DOHH2 (cell line): ENCODE measurements around the gene ZBTB39.
"Not testable (repeated sequence)": the region's sequence is repeated elsewhere in the genome, so short reads cannot be mapped to it uniquely, and the experiment has no call there.

Source experiments
- H3F3A ChIP-seq: fragments of 200-600 bp; sonication (generic), shearing (Covaris generic); 2 replicates; pipeline ENCODE4 v1.6.0; 2016; ENCODE audit warnings: antibody characterized with exemption, mild to moderate bottlenecking; ENCODE audit not compliant: control insufficient read depth, insufficient read depth
- H3K27ac ChIP-seq: fragments of 200-600 bp; sonication (generic); 2 replicates; pipeline ENCODE4 v1.5.1; 2014; ENCODE audit warnings: low read depth, mild to moderate bottlenecking, low read length, moderate library complexity
- H3K27me3 ChIP-seq: fragments of 200-600 bp; sonication (generic); 2 replicates; pipeline ENCODE4 v1.6.1; 2014; ENCODE audit warnings: mild to moderate bottlenecking, low read length, mixed read lengths; ENCODE audit not compliant: control insufficient read depth
- H3K36me3 ChIP-seq: fragments of 200-600 bp; sonication (generic); 2 replicates; pipeline ENCODE4 v1.6.1; 2014; ENCODE audit warnings: mild to moderate bottlenecking, low read length, moderate library complexity, mixed read lengths; ENCODE audit not compliant: control insufficient read depth
- H3K4me1 ChIP-seq: fragments of 200-600 bp; sonication (generic); 2 replicates; pipeline ENCODE4 v1.6.1; 2014; ENCODE audit warnings: mild to moderate bottlenecking, low read length, mixed read lengths; ENCODE audit not compliant: control insufficient read depth
- H3K4me2 ChIP-seq: fragments of 200-600 bp; sonication (generic); 2 replicates; pipeline ENCODE4 v1.6.0; 2014; ENCODE audit warnings: mild to moderate bottlenecking, low read length, moderate library complexity
- H3K4me3 ChIP-seq: fragments of 200-600 bp; sonication (generic); 2 replicates; pipeline ENCODE4 v1.5.1; 2014; ENCODE audit warnings: mild to moderate bottlenecking, low read length, mixed read lengths
- H3K79me2 ChIP-seq: fragments of 200-600 bp; sonication (generic); 2 replicates; pipeline ENCODE4 v1.6.1; 2014; ENCODE audit warnings: mild to moderate bottlenecking, low read length, mixed read lengths; ENCODE audit not compliant: control insufficient read depth
- H3K9me2 ChIP-seq: fragments of 200-600 bp; sonication (generic); replicated peaks from 2 replicates; pipeline ENCODE4 v1.6.1; 2014; ENCODE audit warnings: mild to moderate bottlenecking, low read length, mixed read lengths; ENCODE audit not compliant: control insufficient read depth
- H3K9me3 ChIP-seq: fragments of 200-600 bp; sonication (generic); 2 replicates; pipeline ENCODE4 v1.6.1; 2014; ENCODE audit warnings: antibody characterized with exemption, low read length, mixed read lengths; ENCODE audit not compliant: control insufficient read depth, insufficient read depth
- H4K20me1 ChIP-seq: fragments of 200-600 bp; sonication (generic); 2 replicates; pipeline ENCODE4 v1.6.0; 2014; ENCODE audit warnings: low read depth, mild to moderate bottlenecking, antibody characterized with exemption, low read length, moderate library complexity; ENCODE audit not compliant: control insufficient read depth, insufficient read depth
- CTCF ChIP-seq: fragments of 200-600 bp; sonication (generic); IDR thresholded peaks from one replicate; pipeline ENCODE4 v1.5.1; 2014; ENCODE audit warnings: antibody characterized with exemption, mild to moderate bottlenecking, low read depth, low read length; ENCODE audit not compliant: poor library complexity, severe bottlenecking
- EZH2phosphoT487 ChIP-seq: fragments of 200-600 bp; sonication (generic); IDR thresholded peaks from 2 replicates; pipeline ENCODE4 v1.6.1; 2017; ENCODE audit warnings: borderline replicate concordance, mild to moderate bottlenecking, antibody characterized with exemption, low read length, moderate library complexity, mixed read lengths

Gene ZBTB39

GRCh38 chr12:56988207-56988739, 18.1 kb downstream of the ZBTB39 start:
- H3F3A ChIP-seq, result no peaks in the 10 kb centered on the region
- no peak overlapping the region for H3K4me3 ChIP-seq
- TF ChIP-seq CTCF (no peak), EZH2phosphoT487 (no peak)
- H3K9me2 ChIP-seq, result no peaks in the 10 kb centered on the region
- H3K4me2 ChIP-seq, result no peak overlapping the region
- peaks cover 16% of the 10 kb centered on the region for H3K27me3 ChIP-seq
- no peaks in the 10 kb centered on the region for H4K20me1 ChIP-seq
- no peaks in the 10 kb centered on the region for H3K9me3 ChIP-seq
- no peak overlapping the region for H3K27ac ChIP-seq
- H3K36me3 ChIP-seq, result no peaks in the 10 kb centered on the region
- peaks cover 14% of the 10 kb centered on the region for H3K4me1 ChIP-seq
- no peaks in the 10 kb centered on the region for H3K79me2 ChIP-seq

- TF ChIP-seq EZH2phosphoT487, result no peak
- TF ChIP-seq CTCF, result peak; percentile 96
- no peak overlapping the region for H3K4me2 ChIP-seq
- no peaks in the 10 kb centered on the region for H4K20me1 ChIP-seq
- H3K27ac ChIP-seq, result no peak overlapping the region
- no peaks in the 10 kb centered on the region for H3K36me3 ChIP-seq
- H3F3A ChIP-seq, result no peaks in the 10 kb centered on the region
- H3K9me2 ChIP-seq, result no peaks in the 10 kb centered on the region
- H3K79me2 ChIP-seq, result no peaks in the 10 kb centered on the region
- no peak overlapping the region for H3K4me3 ChIP-seq
- peaks cover 16% of the 10 kb centered on the region for H3K27me3 ChIP-seq
- peaks cover 14% of the 10 kb centered on the region for H3K4me1 ChIP-seq
- no peaks in the 10 kb centered on the region for H3K9me3 ChIP-seq
Observed at GRCh38 chr12:56987551-56988053, 18.7 kb downstream of the ZBTB39 start.

- Histone ChIP-seq H3K4me1 (peaks cover 14% of the 10 kb centered on the region), H3K9me2 (no peaks in the 10 kb centered on the region), H4K20me1 (no peaks in the 10 kb centered on the region), H3K27me3 (peaks cover 16% of the 10 kb centered on the region), H3K27ac (no peak overlapping the region), H3K9me3 (no peaks in the 10 kb centered on the region), H3K4me2 (no peak overlapping the region), H3F3A (no peaks in the 10 kb centered on the region), H3K79me2 (no peaks in the 10 kb centered on the region), H3K36me3 (no peaks in the 10 kb centered on the region), H3K4me3 (no peak overlapping the region)
- TF ChIP-seq EZH2phosphoT487 (no peak), CTCF (no peak)
Observed at GRCh38 chr12:56987011-56987410, 19.3 kb downstream of the ZBTB39 start.

GRCh38 chr12:56985714-56986113, 20.6 kb downstream of the ZBTB39 start:
- H3K36me3 ChIP-seq, H3K27ac ChIP-seq, H3K4me3 ChIP-seq, H3F3A ChIP-seq, H3K4me2 ChIP-seq, H4K20me1 ChIP-seq, H3K9me3 ChIP-seq, H3K79me2 ChIP-seq, H3K9me2 ChIP-seq: not testable (repeated sequence)
- H3K27me3 ChIP-seq, result peaks cover 16% of the 10 kb centered on the region
- peaks cover 10% of the 10 kb centered on the region for H3K4me1 ChIP-seq
